Measurements from ENCODE around the gene CAB39L.

CAB39L gene

GRCh38 chr13:49367640-49368422, 76.0 kb downstream of the CAB39L start:
- H3K9me3 ChIP-seq (ENCODE audit: insufficient read depth, low read depth, low read length) = no peaks in the 10 kb centered on the region
- no peaks in the 10 kb centered on the region for H3K36me3 ChIP-seq (ENCODE audit: insufficient read depth, low read length)
- no peak overlapping the region for H3K9ac ChIP-seq (ENCODE audit: low read depth, low read length)
- no peak overlapping the region for H3K4me3 ChIP-seq (ENCODE audit: low read length)
- no peaks in the 10 kb centered on the region for H3K27me3 ChIP-seq (ENCODE audit: insufficient read depth, low read length)
- peak overlapping the region; percentile 7; the same call in 1 of the 2 replicates for H3K27ac ChIP-seq (ENCODE audit: low read depth, low read length)
- peaks cover 13% of the 10 kb centered on the region for H3K4me1 ChIP-seq (ENCODE audit: insufficient read depth, low read length)
- WGBS = 44% methylated on average over 4 of the region's 5 CpGs

- no peak overlapping the region for H3K9ac ChIP-seq (ENCODE audit: low read depth, low read length)
- H3K4me1 ChIP-seq (ENCODE audit: insufficient read depth, low read length) = peaks cover 13% of the 10 kb centered on the region
- no peaks in the 10 kb centered on the region for H3K36me3 ChIP-seq (ENCODE audit: insufficient read depth, low read length)
- no peaks in the 10 kb centered on the region for H3K9me3 ChIP-seq (ENCODE audit: insufficient read depth, low read depth, low read length)
- no peak overlapping the region for H3K27ac ChIP-seq (ENCODE audit: low read depth, low read length)
- H3K27me3 ChIP-seq (ENCODE audit: insufficient read depth, low read length) = no peaks in the 10 kb centered on the region
- WGBS = 97% methylated on average over 2 of the region's 2 CpGs
- H3K4me3 ChIP-seq (ENCODE audit: low read length) = no peak overlapping the region
These were observed 77.0 kb downstream of the CAB39L start for GRCh38 chr13:49366841-49367240.

- Histone ChIP-seq H3K4me1 (ENCODE audit: insufficient read depth, low read length) (no peaks in the 10 kb centered on the region), H3K27ac (ENCODE audit: low read depth, low read length) (no peak overlapping the region), H3K4me3 (ENCODE audit: low read length) (no peak overlapping the region), H3K27me3 (ENCODE audit: insufficient read depth, low read length) (no peaks in the 10 kb centered on the region), H3K36me3 (ENCODE audit: insufficient read depth, low read length) (no peaks in the 10 kb centered on the region), H3K9ac (ENCODE audit: low read depth, low read length) (no peak overlapping the region), H3K9me3 (ENCODE audit: insufficient read depth, low read depth, low read length) (peaks cover 7% of the 10 kb centered on the region; the same call in 1 of the 2 replicates)
- 97% methylated on average over 2 of the region's 2 CpGs for WGBS
These were observed 86.2 kb downstream of the CAB39L start for GRCh38 chr13:49357694-49358093.

- Histone ChIP-seq H3K27me3 (ENCODE audit: insufficient read depth, low read length) (no peaks in the 10 kb centered on the region), H3K9ac (ENCODE audit: low read depth, low read length) (no peak overlapping the region), H3K27ac (ENCODE audit: low read depth, low read length) (no peak overlapping the region), H3K9me3 (ENCODE audit: insufficient read depth, low read depth, low read length) (peaks cover 7% of the 10 kb centered on the region; the same call in 1 of the 2 replicates), H3K36me3 (ENCODE audit: insufficient read depth, low read length) (no peaks in the 10 kb centered on the region), H3K4me3 (ENCODE audit: low read length) (no peak overlapping the region), H3K4me1 (ENCODE audit: insufficient read depth, low read length) (no peaks in the 10 kb centered on the region)
These were observed 87.6 kb downstream of the CAB39L start for GRCh38 chr13:49356223-49356622.

- no peaks in the 10 kb centered on the region for H3K36me3 ChIP-seq (ENCODE audit: insufficient read depth, low read length)
- H3K27ac ChIP-seq (ENCODE audit: low read depth, low read length) = no peak overlapping the region
- WGBS = 100% methylated on average over 1 of the region's 1 CpG
These were observed 89.1 kb downstream of the CAB39L start for GRCh38 chr13:49354719-49355118.

GRCh38 chr13:49353908-49354307, 90.0 kb downstream of the CAB39L start:
- 90% methylated on average over 3 of the region's 3 CpGs for WGBS
- Histone ChIP-seq H3K27me3 (ENCODE audit: insufficient read depth, low read length) (no peaks in the 10 kb centered on the region), H3K9me3 (ENCODE audit: insufficient read depth, low read depth, low read length) (peaks cover 7% of the 10 kb centered on the region; the same call in 1 of the 2 replicates), H3K36me3 (ENCODE audit: insufficient read depth, low read length) (no peaks in the 10 kb centered on the region), H3K4me1 (ENCODE audit: insufficient read depth, low read length) (no peaks in the 10 kb centered on the region), H3K4me3 (ENCODE audit: low read length) (no peak overlapping the region), H3K9ac (ENCODE audit: low read depth, low read length) (no peak overlapping the region), H3K27ac (ENCODE audit: low read depth, low read length) (no peak overlapping the region)

More at GRCh38 chr13:49354719-49355118, 89.1 kb downstream of the CAB39L start:
- H3K9ac ChIP-seq (ENCODE audit: low read depth, low read length) = no peak overlapping the region
- H3K9me3 ChIP-seq (ENCODE audit: insufficient read depth, low read depth, low read length) = peaks cover 7% of the 10 kb centered on the region; the same call in 1 of the 2 replicates
- no peaks in the 10 kb centered on the region for H3K27me3 ChIP-seq (ENCODE audit: insufficient read depth, low read length)
- H3K4me1 ChIP-seq (ENCODE audit: insufficient read depth, low read length) = no peaks in the 10 kb centered on the region
- no peak overlapping the region for H3K4me3 ChIP-seq (ENCODE audit: low read length)

- Histone ChIP-seq H3K9ac (ENCODE audit: low read depth, low read length) (no peak overlapping the region), H3K27ac (ENCODE audit: low read depth, low read length) (no peak overlapping the region), H3K9me3 (ENCODE audit: insufficient read depth, low read depth, low read length) (peaks cover 7% of the 10 kb centered on the region; the same call in 1 of the 2 replicates), H3K27me3 (ENCODE audit: insufficient read depth, low read length) (no peaks in the 10 kb centered on the region), H3K4me1 (ENCODE audit: insufficient read depth, low read length) (no peaks in the 10 kb centered on the region; the same call in 1 of the 2 replicates), H3K4me3 (ENCODE audit: low read length) (no peak overlapping the region), H3K36me3 (ENCODE audit: insufficient read depth, low read length) (no peaks in the 10 kb centered on the region)
- 84% methylated on average over 2 of the region's 2 CpGs for WGBS
These were observed 92.0 kb downstream of the CAB39L start for GRCh38 chr13:49351871-49352270.

- Histone ChIP-seq H3K9ac (ENCODE audit: low read depth, low read length) (no peak overlapping the region), H3K27me3 (ENCODE audit: insufficient read depth, low read length) (no peaks in the 10 kb centered on the region), H3K9me3 (ENCODE audit: insufficient read depth, low read depth, low read length) (no peaks in the 10 kb centered on the region), H3K4me1 (ENCODE audit: insufficient read depth, low read length) (no peaks in the 10 kb centered on the region; the same call in 1 of the 2 replicates), H3K4me3 (ENCODE audit: low read length) (no peak overlapping the region), H3K27ac (ENCODE audit: low read depth, low read length) (no peak overlapping the region), H3K36me3 (ENCODE audit: insufficient read depth, low read length) (no peaks in the 10 kb centered on the region)
- WGBS = 55% methylated on average over 7 of the region's 7 CpGs
These were observed 95.1 kb downstream of the CAB39L start for GRCh38 chr13:49348751-49349150.

- Histone ChIP-seq H3K4me1 (ENCODE audit: insufficient read depth, low read length) (no peaks in the 10 kb centered on the region; the same call in 1 of the 2 replicates), H3K9me3 (ENCODE audit: insufficient read depth, low read depth, low read length) (no peaks in the 10 kb centered on the region), H3K36me3 (ENCODE audit: insufficient read depth, low read length) (no peaks in the 10 kb centered on the region), H3K27ac (ENCODE audit: low read depth, low read length) (no peak overlapping the region), H3K9ac (ENCODE audit: low read depth, low read length) (no peak overlapping the region), H3K27me3 (ENCODE audit: insufficient read depth, low read length) (no peaks in the 10 kb centered on the region), H3K4me3 (ENCODE audit: low read length) (no peak overlapping the region)
- WGBS = 89% methylated on average over 23 of the region's 23 CpGs
These were observed 96.0 kb downstream of the CAB39L start for GRCh38 chr13:49347650-49348385.

GRCh38 chr13:49346460-49346859, 97.4 kb downstream of the CAB39L start:
- H3K9me3 ChIP-seq (ENCODE audit: insufficient read depth, low read depth, low read length) = no peaks in the 10 kb centered on the region
- no peaks in the 10 kb centered on the region for H3K36me3 ChIP-seq (ENCODE audit: insufficient read depth, low read length)
- WGBS = 84% methylated on average over 5 of the region's 5 CpGs
- H3K4me3 ChIP-seq (ENCODE audit: low read length) = no peak overlapping the region
- no peaks in the 10 kb centered on the region; the same call in 1 of the 2 replicates for H3K4me1 ChIP-seq (ENCODE audit: insufficient read depth, low read length)
- no peak overlapping the region for H3K27ac ChIP-seq (ENCODE audit: low read depth, low read length)
- no peak overlapping the region for H3K9ac ChIP-seq (ENCODE audit: low read depth, low read length)
- no peaks in the 10 kb centered on the region for H3K27me3 ChIP-seq (ENCODE audit: insufficient read depth, low read length)

- no peak overlapping the region for H3K9ac ChIP-seq (ENCODE audit: low read depth, low read length)
These were observed 100.1 kb downstream of the CAB39L start for GRCh38 chr13:49343731-49344130.

More at GRCh38 chr13:49343731-49344130, 100.1 kb downstream of the CAB39L start:
- no peak overlapping the region for H3K27ac ChIP-seq (ENCODE audit: low read depth, low read length)
- H3K27me3 ChIP-seq (ENCODE audit: insufficient read depth, low read length) = no peaks in the 10 kb centered on the region
- H3K4me1 ChIP-seq (ENCODE audit: insufficient read depth, low read length) = no peaks in the 10 kb centered on the region; the same call in 1 of the 2 replicates
- H3K9me3 ChIP-seq (ENCODE audit: insufficient read depth, low read depth, low read length) = no peaks in the 10 kb centered on the region
- H3K4me3 ChIP-seq (ENCODE audit: low read length) = no peak overlapping the region
- 78% methylated on average over 2 of the region's 2 CpGs for WGBS
- no peaks in the 10 kb centered on the region for H3K36me3 ChIP-seq (ENCODE audit: insufficient read depth, low read length)

Data from HUES64 (cell line).